SU-DHL-6 (cell line): ENCODE data around the gene SLC39A11.

Experiments used
- H2AFZ ChIP-seq: fragments of 200-600 bp; sonication (generic); 2 replicates; pipeline ENCODE4 v1.6.1; 2014; ENCODE audit warnings: low read depth, mild to moderate bottlenecking, moderate library complexity, mixed read lengths, antibody characterized with exemption, low read length; ENCODE audit not compliant: severe bottlenecking
- H3F3A ChIP-seq: fragments of 200-600 bp; shearing (Covaris generic); 2 replicates; pipeline ENCODE4 v1.6.0; 2016; ENCODE audit warnings: antibody characterized with exemption, mild to moderate bottlenecking; ENCODE audit not compliant: insufficient read depth
- H3K27ac ChIP-seq: fragments of 200-600 bp; sonication (generic); 2 replicates; pipeline ENCODE4 v1.5.1; 2016; ENCODE audit warnings: low read depth, mild to moderate bottlenecking, low read length, moderate library complexity, mixed read lengths
- H3K27me3 ChIP-seq: fragments of 200-600 bp; sonication (generic), shearing (Covaris generic); 2 replicates; pipeline ENCODE4 v1.6.0; 2014; ENCODE audit warnings: mild to moderate bottlenecking, low read length
- H3K36me3 ChIP-seq: fragments of 200-600 bp; sonication (generic); 2 replicates; pipeline ENCODE4 v1.6.1; 2014; ENCODE audit warnings: mild to moderate bottlenecking, low read length, mixed read lengths
- H3K4me2 ChIP-seq: fragments of 300-600, 200-600 bp; shearing (Covaris generic), sonication (generic); 2 replicates; pipeline ENCODE4 v1.6.0; 2014; ENCODE audit warnings: low read length, low read depth, mild to moderate bottlenecking; ENCODE audit not compliant: poor library complexity, severe bottlenecking
- H3K4me3 ChIP-seq: fragments of 200-600 bp; sonication (generic); 2 replicates; pipeline ENCODE4 v1.5.1; 2014; ENCODE audit warnings: antibody characterized with exemption, low read length, mild to moderate bottlenecking, mixed read lengths; ENCODE audit not compliant: insufficient read depth, poor library complexity, severe bottlenecking
- H3K79me2 ChIP-seq: fragments of 200-600 bp; sonication (generic); 2 replicates; pipeline ENCODE4 v1.6.1; 2014; ENCODE audit warnings: mild to moderate bottlenecking, low read length, moderate library complexity; ENCODE audit not compliant: insufficient read depth
- H3K9ac ChIP-seq: fragments of 200-600 bp; sonication (generic); 2 replicates; pipeline ENCODE4 v1.7.0; 2014; ENCODE audit warnings: mild to moderate bottlenecking, low read length
- H3K9me2 ChIP-seq: fragments of 200-600 bp; sonication (generic); replicated peaks from 2 replicates; pipeline ENCODE4 v1.6.1; 2014; ENCODE audit warnings: low read length; ENCODE audit not compliant: insufficient read depth
- H3K9me3 ChIP-seq: fragments of 200-600 bp; sonication (generic); 2 replicates; pipeline ENCODE4 v1.6.1; 2014; ENCODE audit warnings: low read length, mixed read lengths; ENCODE audit not compliant: insufficient read depth
- H4K20me1 ChIP-seq: fragments of 200-600 bp; sonication (generic); 2 replicates; pipeline ENCODE4 v1.6.1; 2014; ENCODE audit warnings: low read depth, mild to moderate bottlenecking, antibody characterized with exemption, low read length, moderate library complexity, mixed read lengths
- CTCF ChIP-seq: fragments of 200-600 bp; sonication (generic); IDR thresholded peaks from one replicate; pipeline ENCODE4 v1.5.1; 2017; ENCODE audit warnings: antibody characterized with exemption, mild to moderate bottlenecking, low read length, moderate library complexity; ENCODE audit not compliant: insufficient read depth, poor library complexity, severe bottlenecking
- EZH2phosphoT487 ChIP-seq: fragments of 200-600 bp; sonication (generic), shearing (Covaris generic); conservative IDR thresholded peaks from 2 replicates; pipeline ENCODE4 v1.6.1; 2018; ENCODE audit warnings: mild to moderate bottlenecking, antibody characterized with exemption, low read length, moderate library complexity, mixed read lengths

Gene SLC39A11

GRCh38 chr17:72611172-72611571, 481.3 kb downstream of the SLC39A11 start:
- Histone ChIP-seq H3K79me2 (no peaks in the 10 kb centered on the region), H3K27me3 (no peaks in the 10 kb centered on the region), H3K9me3 (no peaks in the 10 kb centered on the region), H3K4me3 (no peak overlapping the region), H3K36me3 (no peaks in the 10 kb centered on the region), H3K27ac (no peak overlapping the region), H4K20me1 (no peaks in the 10 kb centered on the region), H3K9ac (no peak overlapping the region), H2AFZ (no peak overlapping the region), H3K4me2 (no peak overlapping the region), H3F3A (no peaks in the 10 kb centered on the region), H3K9me2 (no peaks in the 10 kb centered on the region)
- no peak for TF ChIP-seq CTCF
- TF ChIP-seq EZH2phosphoT487 = no peak

- no peaks in the 10 kb centered on the region for H3K27me3 ChIP-seq
- no peak overlapping the region for H3K9ac ChIP-seq
- no peaks in the 10 kb centered on the region for H4K20me1 ChIP-seq
- H3K36me3 ChIP-seq = no peaks in the 10 kb centered on the region
- H3K27ac ChIP-seq = no peak overlapping the region
- no peaks in the 10 kb centered on the region for H3K79me2 ChIP-seq
- no peaks in the 10 kb centered on the region for H3K9me2 ChIP-seq
- H3K9me3 ChIP-seq = no peaks in the 10 kb centered on the region
- no peak for TF ChIP-seq EZH2phosphoT487
- TF ChIP-seq CTCF = no peak
- H3F3A ChIP-seq = no peaks in the 10 kb centered on the region
- H3K4me3 ChIP-seq = no peak overlapping the region
- no peak overlapping the region for H3K4me2 ChIP-seq
- H2AFZ ChIP-seq = no peak overlapping the region
These were observed 483.0 kb downstream of the SLC39A11 start for GRCh38 chr17:72609501-72609900.

GRCh38 chr17:72608436-72608835, 484.1 kb downstream of the SLC39A11 start:
- Histone ChIP-seq H2AFZ (no peak overlapping the region), H3K36me3 (no peaks in the 10 kb centered on the region), H3K4me2 (no peak overlapping the region), H3K27ac (no peak overlapping the region), H3K4me3 (no peak overlapping the region), H3K79me2 (no peaks in the 10 kb centered on the region), H3K9me2 (no peaks in the 10 kb centered on the region), H3K9ac (no peak overlapping the region), H3K9me3 (no peaks in the 10 kb centered on the region), H3F3A (no peaks in the 10 kb centered on the region), H4K20me1 (no peaks in the 10 kb centered on the region), H3K27me3 (no peaks in the 10 kb centered on the region)
- TF ChIP-seq EZH2phosphoT487 (no peak), CTCF (no peak)
